ENCODE results near the gene SERPINA5. TPM values are rescaled to one million over a fixed set of nuclear protein-coding genes. Genes with fewer than 3 reads are reported as not detected.

The SERPINA5 gene
- total RNA-seq, 1 experiment from 2014 or later, result 0.49 TPM

- Histone ChIP-seq H3K9me3 (ENCODE audit: control insufficient read depth, insufficient read depth, low read depth, low read length) (peaks cover 9% of the 10 kb centered on the region), H3K4me3 (ENCODE audit: low read depth in 2 of 2, low read length in 2 of 2) (no peak overlapping the region), H3K36me3 (ENCODE audit: control insufficient read depth, insufficient read depth, low read length) (no peaks in the 10 kb centered on the region), H3K27me3 (ENCODE audit: control insufficient read depth, insufficient read depth, low read length) (no peaks in the 10 kb centered on the region), H3K27ac (ENCODE audit: low read length) (no peak overlapping the region), H3K4me1 (ENCODE audit: control insufficient read depth, insufficient read depth, low read length) (peaks cover 5% of the 10 kb centered on the region)
- BruUV-seq (replicated peaks), result no TSS peak
- POLR2A ChIA-PET, result no interaction called here
- CTCF ChIA-PET, result no interaction called here
- TF ChIP-seq REST (IDR thresholded peaks at IDR 0.05; ENCODE audit: insufficient read depth in 1 of 2, low read depth in 2 of 2, low read length in 1 of 2) (no peak), POLR2AphosphoS5 (IDR thresholded peaks at IDR 0.05; ENCODE audit: low read depth, low read length) (no peak)
- in situ Hi-C loops (cut with HindIII; ENCODE audit: low pct_unique_long_range_greater_than_20kb, low sequenced_read_pairs), result no loop called here
- no peak for DNase-seq (ENCODE audit: low read depth, low spot score)
- no peak for ATAC-seq
- intact Hi-C loops (cut with micrococcal nuclease; ENCODE audit: unreplicated experiment), result no loop called here
These were observed 32.8 kb downstream of the SERPINA5 start for GRCh38 chr14:94613720-94614644.

GRCh38 chr14:94614802-94615201 lies 33.6 kb downstream of the SERPINA5 start:
- ChIA-PET CTCF (no interaction called here), POLR2A (no interaction called here)
- no peaks in the 10 kb centered on the region for H3K27me3 ChIP-seq (ENCODE audit: control insufficient read depth, insufficient read depth, low read length)
- peaks cover 9% of the 10 kb centered on the region for H3K9me3 ChIP-seq (ENCODE audit: control insufficient read depth, insufficient read depth, low read depth, low read length)
- TF ChIP-seq REST (IDR thresholded peaks at IDR 0.05; ENCODE audit: insufficient read depth in 1 of 2, low read depth in 2 of 2, low read length in 1 of 2) (no peak), SIN3A (IDR thresholded peaks at IDR 0.05; ENCODE audit: borderline replicate concordance, insufficient read depth, low read depth, low read length) (no peak), CTCF (IDR thresholded peaks at IDR 0.05) (no peak), POLR2AphosphoS5 (IDR thresholded peaks at IDR 0.05; ENCODE audit: low read depth, low read length) (no peak), TCF7L2 (IDR thresholded peaks at IDR 0.05; ENCODE audit: low read depth, low read length) (no peak)
- intact Hi-C loops (cut with micrococcal nuclease; ENCODE audit: unreplicated experiment), result no loop called here
- no peak overlapping the region for H3K27ac ChIP-seq (ENCODE audit: low read length)
- H3K4me3 ChIP-seq (ENCODE audit: low read depth in 2 of 2, low read length in 2 of 2), result no peak overlapping the region
- in situ Hi-C loops (cut with HindIII; ENCODE audit: low pct_unique_long_range_greater_than_20kb, low sequenced_read_pairs), result no loop called here
- DNase-seq (ENCODE audit: low read depth, low spot score), result no peak
- no peak for ATAC-seq
- BruUV-seq (replicated peaks), result no TSS peak
- H3K36me3 ChIP-seq (ENCODE audit: control insufficient read depth, insufficient read depth, low read length), result no peaks in the 10 kb centered on the region
- peaks cover 5% of the 10 kb centered on the region for H3K4me1 ChIP-seq (ENCODE audit: control insufficient read depth, insufficient read depth, low read length)
